Effector CD8-positive, alpha-beta T cell (primary cell): Measurements from ENCODE around the gene EHHADH.

Experiments
- DNase-seq: peaks from one replicate; lab custom pipeline; 2025; lab: John Stamatoyannopoulos, UW

Gene EHHADH

DNA sequence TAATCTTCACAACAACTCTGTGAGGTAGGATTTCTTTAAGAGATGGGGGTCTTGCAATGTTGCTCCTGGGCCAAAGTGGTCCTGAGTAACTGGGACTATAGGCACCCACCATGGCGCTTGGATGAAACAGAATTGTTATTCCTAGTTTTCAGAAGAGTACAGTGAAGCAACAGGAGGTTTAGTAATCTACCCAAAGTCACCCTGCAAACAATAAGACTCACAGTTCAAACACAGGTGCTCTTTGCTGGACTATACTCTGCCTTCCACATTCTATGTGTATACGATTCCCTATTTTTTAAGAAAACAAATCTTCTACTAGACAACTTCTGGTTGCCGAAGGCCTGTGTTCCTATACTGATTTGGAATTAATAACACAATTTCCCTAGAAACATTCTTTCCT lies 109.1 kb downstream of the EHHADH start:
- no peak for DNase-seq
